K562 (cell line): ENCODE measurements around the gene CHRNA3. TPM values are rescaled to one million over a fixed set of nuclear protein-coding genes. Genes with fewer than 3 reads are reported as not detected.

ENCODE experiments used
- BRF2 ChIP-seq: IDR thresholded peaks from 3 replicates; pipeline ENCODE4 v1.6.1; 2011; ENCODE audit warnings: borderline replicate concordance, mild to moderate bottlenecking; ENCODE audit not compliant: insufficient read length, insufficient read depth
- MAFG ChIP-seq: fragments of 450-650 bp; conservative IDR thresholded peaks from 2 replicates; pipeline ENCODE4 v1.6.1; 2016; ENCODE audit warnings: missing genetic modification characterization, missing compliant biosample characterization
- ZNF318 ChIP-seq, 2 experiments: fragments of 450-650 bp; IDR thresholded peaks; 2 replicates each; pipeline ENCODE4 v1.6.1; 2016; ENCODE audit warnings: mild to moderate bottlenecking in 2 of 2, borderline replicate concordance in 1 of 2, low read depth in 1 of 2, moderate library complexity in 1 of 2
- polyA plus RNA-seq, 8 experiments: library from polyadenylated mRNA; depleted of rRNA in 4 of 8; stranded (reverse) in 5 of 8; unstranded in 3 of 8; fragments of >200 nt; fragmentation: Nextera tagmentation in 2 of 8; fragmentation: Illumina TruSeq in 1 of 8; extraction: Ambion mirVana in 2 of 8; extraction: Trizol in 1 of 8; gene quantifications; 2 replicates each; pipeline versions ENCODE4 v1.2.1 to v1.2.3, GENCODE V29; 2011 to 2014; ENCODE audit warnings: inconsistent platforms in 1 of 8, missing spikeins in 1 of 8
- total RNA-seq, 7 experiments: library from RNA; depleted of rRNA in 6 of 7; stranded (reverse); fragments of >200 nt in 6 of 7; fragmentation: Illumina TruSeq in 2 of 7; extraction: Trizol in 2 of 7; gene quantifications; 2 replicates each; pipeline versions ENCODE4 v1.2.1 to v1.2.3, GENCODE V29; 2011 to 2021; ENCODE audit warnings: low replicate concordance in 1 of 7

CHRNA3 gene
- total and polyA plus RNA-seq, 9 of the 15 experiments (the other 6 are each of a cell fraction or from before 2014, with no cell fraction given), result 0.01 TPM; not detected in 8

- TF ChIP-seq ZNF318 (IDR thresholded peaks at IDR 0.05; ENCODE audit: borderline replicate concordance in 1 of 2, low read depth in 1 of 2) (no peak), BRF2 (no peak), MAFG (tag) (no peak)
These were observed 1.5 kb downstream of the CHRNA3 start (continued) for GRCh38 chr15:78619022-78619950.
